ENCODE data around the gene BCL11A. TPM values are rescaled to one million over a fixed set of nuclear protein-coding genes. Genes with fewer than 3 reads are reported as not detected.

BCL11A gene
- polyA plus RNA-seq, 3 donors: 8.7 to 15.6 (median 11.1) TPM

DNA sequence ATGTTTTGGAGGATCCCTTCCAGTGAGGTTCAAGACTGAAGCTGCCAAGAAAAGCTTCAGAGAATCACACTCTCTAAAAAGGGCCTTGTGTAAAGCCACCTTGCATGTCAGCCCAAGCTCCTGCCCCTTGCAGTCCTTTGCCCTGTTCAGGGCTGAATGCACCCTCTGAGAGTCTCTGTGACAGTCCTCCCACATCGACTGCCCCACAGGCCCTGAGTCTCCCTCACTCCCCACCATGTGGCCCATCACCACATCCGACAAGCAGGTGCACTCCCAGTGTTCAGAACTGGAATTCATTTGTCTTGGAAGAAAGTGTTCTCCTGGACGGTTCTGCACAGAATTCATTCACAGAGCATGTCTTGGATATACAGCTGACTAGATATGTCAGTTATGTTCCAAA, 31.0 kb downstream of the BCL11A start:
- Histone ChIP-seq H3K36me3 (replicated peaks in 1 of 2; ENCODE audit: control insufficient read depth in 1 of 2, insufficient read depth in 2 of 2, low read length in 2 of 2) (peaks cover 4 to 21% of the 10 kb centered on the region in 2 donors), H3K27ac (ENCODE audit: low read depth in 1 of 2, low read length in 2 of 2) (peak overlapping the region in 1 of 2 donors; percentile 4), H3K4me1 (ENCODE audit: control insufficient read depth in 1 of 2, insufficient read depth in 2 of 2, low read length in 2 of 2) (peaks cover 31 to 40% of the 10 kb centered on the region in 2 donors), H3K9me3 (replicated peaks in 1 of 2; ENCODE audit: control insufficient read depth in 1 of 2, insufficient read depth in 1 of 2, low read length in 2 of 2) (no peaks in the 10 kb centered on the region), H3K4me3 (replicated peaks in 1 of 3; ENCODE audit: low read depth in 2 of 3, low read length in 3 of 3) (no peak overlapping the region), H3K9ac (ENCODE audit: insufficient read depth, low read length, poor library complexity, severe bottlenecking) (no peak overlapping the region), H4K20me1 (ENCODE audit: insufficient read depth, low read length) (peaks cover 4% of the 10 kb centered on the region), H2AFZ (ENCODE audit: insufficient read depth, low read depth, low read length, poor library complexity, severe bottlenecking) (no peak overlapping the region), H3K4me2 (replicated peaks; ENCODE audit: extremely low read depth, low read length, poor library complexity, severe bottlenecking) (no peak overlapping the region), H3K27me3 (ENCODE audit: control insufficient read depth in 2 of 2, insufficient read depth in 2 of 2, low read length in 2 of 2) (no peaks in the 10 kb centered on the region), H3K79me2 (ENCODE audit: insufficient read depth, low read length) (peaks cover 100% of the 10 kb centered on the region)
- Mint-ChIP-seq H3K4me1 (peaks cover 59% of the 10 kb centered on the region), H3K27ac (peak overlapping the region in 4 of 7 donors; percentile 12 to 76 (median 36)), H3K4me3 (no peak overlapping the region), H3K9me3 (no peaks in the 10 kb centered on the region), H3K27me3 (ENCODE audit: low read depth in 3 of 3) (no peaks in the 10 kb centered on the region), H3K36me3 (peaks cover 33 to 47% of the 10 kb centered on the region in 2 donors)
- intact Hi-C loops (cut with micrococcal nuclease): no loop called here
- TF ChIP-seq, protein P1, sequence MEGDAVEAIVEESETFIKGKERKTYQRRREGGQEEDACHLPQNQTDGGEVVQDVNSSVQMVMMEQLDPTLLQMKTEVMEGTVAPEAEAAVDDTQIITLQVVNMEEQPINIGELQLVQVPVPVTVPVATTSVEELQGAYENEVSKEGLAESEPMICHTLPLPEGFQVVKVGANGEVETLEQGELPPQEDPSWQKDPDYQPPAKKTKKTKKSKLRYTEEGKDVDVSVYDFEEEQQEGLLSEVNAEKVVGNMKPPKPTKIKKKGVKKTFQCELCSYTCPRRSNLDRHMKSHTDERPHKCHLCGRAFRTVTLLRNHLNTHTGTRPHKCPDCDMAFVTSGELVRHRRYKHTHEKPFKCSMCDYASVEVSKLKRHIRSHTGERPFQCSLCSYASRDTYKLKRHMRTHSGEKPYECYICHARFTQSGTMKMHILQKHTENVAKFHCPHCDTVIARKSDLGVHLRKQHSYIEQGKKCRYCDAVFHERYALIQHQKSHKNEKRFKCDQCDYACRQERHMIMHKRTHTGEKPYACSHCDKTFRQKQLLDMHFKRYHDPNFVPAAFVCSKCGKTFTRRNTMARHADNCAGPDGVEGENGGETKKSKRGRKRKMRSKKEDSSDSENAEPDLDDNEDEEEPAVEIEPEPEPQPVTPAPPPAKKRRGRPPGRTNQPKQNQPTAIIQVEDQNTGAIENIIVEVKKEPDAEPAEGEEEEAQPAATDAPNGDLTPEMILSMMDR (IDR thresholded peaks at IDR 0.05): no peak
- DNase-seq: no peak
- 90% methylated on average over 1 of the region's 3 CpGs for WGBS (ENCODE audit: insufficient coverage)

DNA sequence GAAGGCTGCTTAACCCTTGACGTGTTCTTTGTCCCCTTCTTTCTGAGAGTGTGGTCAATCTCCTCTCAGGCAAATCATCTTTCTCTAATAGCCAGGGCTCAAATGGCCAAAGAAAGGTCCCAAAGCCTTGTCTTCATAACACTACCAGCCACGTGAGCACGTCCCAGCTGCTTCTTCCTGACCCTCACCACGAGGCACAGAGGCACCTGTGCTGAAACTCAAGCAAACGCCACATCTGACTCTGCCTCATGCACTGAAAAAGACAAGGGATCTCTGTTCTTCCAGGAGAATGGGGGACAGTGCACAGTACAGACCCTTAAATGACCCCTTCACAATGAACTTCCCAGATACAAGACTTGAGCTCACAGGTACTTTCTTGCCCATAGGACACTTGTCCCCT, 31.8 kb downstream of the BCL11A start:
- H3K9me3 Mint-ChIP-seq: no peaks in the 10 kb centered on the region
- intact Hi-C loops (cut with micrococcal nuclease): no loop called here
- peaks cover 4% of the 10 kb centered on the region for H4K20me1 ChIP-seq (ENCODE audit: insufficient read depth, low read length)
- H2AFZ ChIP-seq (ENCODE audit: insufficient read depth, low read depth, low read length, poor library complexity, severe bottlenecking): no peak overlapping the region
- TF ChIP-seq, protein P1 (IDR thresholded peaks at IDR 0.05): no peak
- H3K4me1 Mint-ChIP-seq: peaks cover 59% of the 10 kb centered on the region
- peaks cover 28 to 44% of the 10 kb centered on the region in 2 donors for H3K36me3 Mint-ChIP-seq
- H3K27me3 Mint-ChIP-seq (ENCODE audit: low read depth in 3 of 3): no peaks in the 10 kb centered on the region
- no peak overlapping the region for H3K4me3 Mint-ChIP-seq
- peaks cover 4 to 21% of the 10 kb centered on the region in 2 donors for H3K36me3 ChIP-seq (replicated peaks in 1 of 2; ENCODE audit: control insufficient read depth in 1 of 2, insufficient read depth in 2 of 2, low read length in 2 of 2)
- H3K4me1 ChIP-seq (ENCODE audit: control insufficient read depth in 1 of 2, insufficient read depth in 2 of 2, low read length in 2 of 2): peaks cover 31 to 40% of the 10 kb centered on the region in 2 donors
- no peak overlapping the region for H3K4me2 ChIP-seq (replicated peaks; ENCODE audit: extremely low read depth, low read length, poor library complexity, severe bottlenecking)
- 83% methylated on average over 5 of the region's 5 CpGs for WGBS (ENCODE audit: insufficient coverage)
- peaks cover 99% of the 10 kb centered on the region for H3K79me2 ChIP-seq (ENCODE audit: insufficient read depth, low read length)
- H3K9me3 ChIP-seq (replicated peaks in 1 of 2; ENCODE audit: control insufficient read depth in 1 of 2, insufficient read depth in 1 of 2, low read length in 2 of 2): no peaks in the 10 kb centered on the region
- DNase-seq: no peak
- H3K27me3 ChIP-seq (ENCODE audit: control insufficient read depth in 2 of 2, insufficient read depth in 2 of 2, low read length in 2 of 2): no peaks in the 10 kb centered on the region
- H3K4me3 ChIP-seq (replicated peaks in 1 of 3; ENCODE audit: low read depth in 2 of 3, low read length in 3 of 3): no peak overlapping the region
- H3K9ac ChIP-seq (ENCODE audit: insufficient read depth, low read length, poor library complexity, severe bottlenecking): no peak overlapping the region
- no peak overlapping the region for H3K27ac ChIP-seq (ENCODE audit: low read depth in 1 of 2, low read length in 2 of 2)
- peak overlapping the region in 2 of 7 donors; percentile 4 to 60 for H3K27ac Mint-ChIP-seq
